DND-41 (cell line): ENCODE data around the gene MKX.

ENCODE experiments used
- ATAC-seq: fragments of 200-7000 bp; cut with Tn5 transposase; 3 replicates; pipeline ENCODE4 v1.9.1; 2021; ENCODE audit warnings: low read depth; ENCODE audit not compliant: insufficient read depth
- DNase-seq: peaks from one replicate; pipeline ENCODE4 v3.0.0-alpha.2; 2020
- H2AFZ ChIP-seq: 2 replicates; pipeline ENCODE4 v1.6.0; 2012; ENCODE audit warnings: low read depth, low read length
- H3K27ac ChIP-seq: 2 replicates; pipeline ENCODE4 v1.5.1; 2012; ENCODE audit warnings: low read length, inconsistent platforms
- H3K27me3 ChIP-seq: fragments of 200-600 bp; sonication (generic); 2 replicates; pipeline ENCODE4 v1.6.0; 2012; ENCODE audit warnings: low read length, mild to moderate bottlenecking, inconsistent platforms; ENCODE audit not compliant: insufficient read depth, poor library complexity
- H3K36me3 ChIP-seq: 2 replicates; pipeline ENCODE4 v1.5.1; 2012; ENCODE audit warnings: low read length, inconsistent platforms; ENCODE audit not compliant: insufficient read depth
- H3K4me1 ChIP-seq: 2 replicates; pipeline ENCODE4 v1.5.1; 2012; ENCODE audit warnings: mild to moderate bottlenecking, low read length; ENCODE audit not compliant: insufficient read depth
- H3K4me2 ChIP-seq: 2 replicates; pipeline ENCODE4 v1.6.0; 2012; ENCODE audit warnings: mild to moderate bottlenecking, moderate library complexity, low read length, inconsistent platforms; ENCODE audit not compliant: insufficient read depth
- H3K4me3 ChIP-seq, 2 experiments: fragments of 200-600 bp in 1 of 2; shearing (Covaris generic) in 1 of 2; 2 replicates each; pipeline ENCODE4 v1.5.1; 2012 to 2016; ENCODE audit warnings: inconsistent platforms in 2 of 2, low read length in 2 of 2, mild to moderate bottlenecking in 2 of 2, low read depth in 1 of 2, moderate library complexity in 1 of 2
- H3K79me2 ChIP-seq: 2 replicates; pipeline ENCODE4 v1.6.0; 2012; ENCODE audit warnings: low read length, inconsistent platforms; ENCODE audit not compliant: insufficient read depth
- H3K9ac ChIP-seq: 2 replicates; pipeline ENCODE4 v1.6.0; 2012; ENCODE audit warnings: low read depth, mild to moderate bottlenecking, inconsistent platforms, low read length, moderate library complexity
- H3K9me3 ChIP-seq: 2 replicates; pipeline ENCODE4 v1.5.1; 2012; ENCODE audit warnings: low read length, moderate library complexity, mild to moderate bottlenecking, inconsistent platforms; ENCODE audit not compliant: insufficient read depth, severe bottlenecking
- H4K20me1 ChIP-seq: 2 replicates; pipeline ENCODE4 v1.6.0; 2012; ENCODE audit warnings: low read length; ENCODE audit not compliant: insufficient read depth
- EZH2 ChIP-seq: IDR thresholded peaks from 3 replicates; pipeline ENCODE4 v1.6.1; 2012; ENCODE audit warnings: borderline replicate concordance, low read depth, mild to moderate bottlenecking, moderate library complexity, low read length, inconsistent platforms; ENCODE audit not compliant: severe bottlenecking
- TF ChIP-seq, protein P1 (sequence below): IDR thresholded peaks from 2 replicates; pipeline ENCODE4 v1.5.1; 2012; ENCODE audit warnings: borderline replicate concordance, low read length, moderate library complexity, mild to moderate bottlenecking; ENCODE audit not compliant: poor library complexity, severe bottlenecking; ENCODE audit errors: extremely low read depth

MKX gene

GRCh38 chr10:27661514-27662286 lies 83.9 kb downstream of the MKX start:
- Histone ChIP-seq H3K9me3 (no peaks in the 10 kb centered on the region), H3K27ac (no peak overlapping the region), H3K4me1 (no peaks in the 10 kb centered on the region), H3K36me3 (no peaks in the 10 kb centered on the region), H3K9ac (no peak overlapping the region), H3K4me3 (no peak overlapping the region), H3K27me3 (peaks cover 10% of the 10 kb centered on the region), H3K79me2 (no peaks in the 10 kb centered on the region), H2AFZ (no peak overlapping the region), H3K4me2 (no peak overlapping the region), H4K20me1 (no peaks in the 10 kb centered on the region)
- no peak for DNase-seq
- TF ChIP-seq, protein P1, sequence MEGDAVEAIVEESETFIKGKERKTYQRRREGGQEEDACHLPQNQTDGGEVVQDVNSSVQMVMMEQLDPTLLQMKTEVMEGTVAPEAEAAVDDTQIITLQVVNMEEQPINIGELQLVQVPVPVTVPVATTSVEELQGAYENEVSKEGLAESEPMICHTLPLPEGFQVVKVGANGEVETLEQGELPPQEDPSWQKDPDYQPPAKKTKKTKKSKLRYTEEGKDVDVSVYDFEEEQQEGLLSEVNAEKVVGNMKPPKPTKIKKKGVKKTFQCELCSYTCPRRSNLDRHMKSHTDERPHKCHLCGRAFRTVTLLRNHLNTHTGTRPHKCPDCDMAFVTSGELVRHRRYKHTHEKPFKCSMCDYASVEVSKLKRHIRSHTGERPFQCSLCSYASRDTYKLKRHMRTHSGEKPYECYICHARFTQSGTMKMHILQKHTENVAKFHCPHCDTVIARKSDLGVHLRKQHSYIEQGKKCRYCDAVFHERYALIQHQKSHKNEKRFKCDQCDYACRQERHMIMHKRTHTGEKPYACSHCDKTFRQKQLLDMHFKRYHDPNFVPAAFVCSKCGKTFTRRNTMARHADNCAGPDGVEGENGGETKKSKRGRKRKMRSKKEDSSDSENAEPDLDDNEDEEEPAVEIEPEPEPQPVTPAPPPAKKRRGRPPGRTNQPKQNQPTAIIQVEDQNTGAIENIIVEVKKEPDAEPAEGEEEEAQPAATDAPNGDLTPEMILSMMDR, result no peak
- no peak for TF ChIP-seq EZH2
- no peak for ATAC-seq

DNA sequence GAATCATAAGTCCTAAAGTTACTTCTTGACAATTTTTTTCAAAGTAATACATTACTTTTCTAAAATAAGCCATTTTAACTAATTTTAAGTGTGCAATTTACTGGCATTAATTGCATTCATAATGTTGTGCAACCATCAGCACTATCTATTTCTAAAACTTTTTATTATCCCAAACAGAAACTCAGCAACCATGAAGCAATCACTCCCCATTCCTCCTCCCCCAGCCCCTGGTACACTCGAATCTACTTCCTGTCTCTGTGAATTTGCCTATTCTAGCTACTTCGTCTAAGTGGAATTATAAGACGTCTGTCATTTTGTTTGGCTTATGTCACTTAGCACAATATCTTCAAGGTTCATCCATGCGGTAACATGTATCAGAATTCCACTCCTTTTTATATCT lies 84.9 kb downstream of the MKX start:
- Histone ChIP-seq H3K27me3 (peaks cover 10% of the 10 kb centered on the region), H3K9me3 (no peaks in the 10 kb centered on the region), H4K20me1 (no peaks in the 10 kb centered on the region), H3K36me3 (no peaks in the 10 kb centered on the region), H3K79me2 (no peaks in the 10 kb centered on the region), H2AFZ (no peak overlapping the region), H3K9ac (no peak overlapping the region), H3K27ac (no peak overlapping the region), H3K4me2 (no peak overlapping the region), H3K4me3 (no peak overlapping the region), H3K4me1 (no peaks in the 10 kb centered on the region)
- TF ChIP-seq, protein P1, result no peak
- no peak for TF ChIP-seq EZH2
- ATAC-seq, result no peak
- no peak for DNase-seq

DNA sequence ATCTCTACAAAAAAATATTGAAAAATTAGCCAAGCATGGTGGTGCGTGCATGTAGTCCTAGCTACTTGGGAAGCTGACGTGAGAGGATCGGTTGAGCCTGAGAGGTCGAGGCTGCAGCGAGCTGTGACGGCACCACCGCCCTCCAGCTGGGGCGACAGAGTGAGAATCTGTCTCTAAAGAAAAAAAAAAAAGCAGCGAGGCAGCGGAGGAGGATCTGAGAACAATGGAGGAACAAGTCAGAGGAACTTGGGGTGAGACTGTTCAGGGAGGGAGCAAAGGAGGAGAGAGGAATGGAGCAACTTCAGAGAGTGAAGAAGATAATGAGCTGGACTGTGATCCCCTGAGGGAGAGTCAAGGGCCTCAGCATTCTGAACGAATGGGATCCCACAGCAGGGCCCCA lies 85.4 kb downstream of the MKX start:
- no peak overlapping the region for H3K4me2 ChIP-seq
- H3K4me3 ChIP-seq, result no peak overlapping the region

More for the DNA sequence above, 85.4 kb downstream of the MKX start:
- Histone ChIP-seq H3K4me1 (no peaks in the 10 kb centered on the region), H3K27ac (no peak overlapping the region), H3K9ac (no peak overlapping the region), H3K79me2 (no peaks in the 10 kb centered on the region), H2AFZ (no peak overlapping the region), H4K20me1 (no peaks in the 10 kb centered on the region), H3K36me3 (no peaks in the 10 kb centered on the region), H3K27me3 (peaks cover 10% of the 10 kb centered on the region), H3K9me3 (no peaks in the 10 kb centered on the region)
- ATAC-seq (no peak), DNase-seq (no peak)
- TF ChIP-seq, protein P1, result no peak
- TF ChIP-seq EZH2, result no peak
